GM23248 (cell line): Measurements from ENCODE around the gene POU3F2. TPM values are rescaled to one million over a fixed set of nuclear protein-coding genes. Genes with fewer than 3 reads are reported as not detected.

Source experiments
- DNase-seq: peaks from one replicate; pipeline ENCODE4 v3.0.0-alpha.2; 2015
- H2AFZ ChIP-seq: fragments of 200-600 bp; sonication (generic); 2 replicates; pipeline ENCODE4 v1.6.1; 2016; ENCODE audit warnings: antibody characterized with exemption
- H3F3A ChIP-seq: fragments of 200-600 bp; sonication (generic); 2 replicates; pipeline ENCODE4 v1.6.1; 2016; ENCODE audit warnings: mild to moderate bottlenecking, antibody characterized with exemption, mixed run types; ENCODE audit not compliant: insufficient read depth
- H3K27ac ChIP-seq: fragments of 200-600 bp; sonication (generic); 2 replicates; pipeline ENCODE4 v1.5.1; 2016; ENCODE audit warnings: mild to moderate bottlenecking
- H3K27me3 ChIP-seq: fragments of 200-600 bp; sonication (generic); replicated peaks from 2 replicates; pipeline ENCODE4 v1.6.1; 2016; ENCODE audit warnings: mild to moderate bottlenecking; ENCODE audit not compliant: insufficient read depth
- H3K36me3 ChIP-seq: fragments of 200-600 bp; sonication (generic); 2 replicates; pipeline ENCODE4 v1.6.1; 2016; ENCODE audit warnings: low read depth, mild to moderate bottlenecking
- H3K4me1 ChIP-seq: fragments of 200-600 bp; sonication (generic); 2 replicates; pipeline ENCODE4 v1.6.1; 2016; ENCODE audit warnings: mild to moderate bottlenecking; ENCODE audit not compliant: insufficient read depth
- H3K4me2 ChIP-seq: fragments of 200-600 bp; sonication (generic); one replicate; pipeline ENCODE4 v1.6.1; 2016; ENCODE audit warnings: mild to moderate bottlenecking; ENCODE audit not compliant: unreplicated experiment
- H3K4me3 ChIP-seq: fragments of 200-600 bp; sonication (generic); 2 replicates; pipeline ENCODE4 v1.5.1; 2016; ENCODE audit warnings: mild to moderate bottlenecking
- H3K79me2 ChIP-seq: fragments of 200-600 bp; sonication (generic); 2 replicates; pipeline ENCODE4 v1.6.1; 2016; ENCODE audit warnings: mild to moderate bottlenecking; ENCODE audit not compliant: insufficient read depth
- H3K9ac ChIP-seq: fragments of 200-600 bp; sonication (generic); 2 replicates; pipeline ENCODE4 v1.6.1; 2016; ENCODE audit warnings: mild to moderate bottlenecking
- H3K9me2 ChIP-seq: fragments of 200-600 bp; sonication (generic); 2 replicates; pipeline ENCODE4 v1.6.1; 2016; ENCODE audit warnings: mixed run types, mild to moderate bottlenecking, moderate library complexity; ENCODE audit not compliant: insufficient read depth
- H3K9me3 ChIP-seq: fragments of 200-600 bp; sonication (generic); one replicate; pipeline ENCODE4 v1.6.1; 2017; ENCODE audit warnings: low read depth
- H4K20me1 ChIP-seq: fragments of 200-600 bp; sonication (generic); 2 replicates; pipeline ENCODE4 v1.6.0; 2016; ENCODE audit not compliant: insufficient read depth
- EZH2 ChIP-seq: fragments of 200-600 bp; sonication (generic); IDR thresholded peaks from 2 replicates; pipeline ENCODE4 v1.6.1; 2018; ENCODE audit warnings: antibody characterized with exemption, mild to moderate bottlenecking; ENCODE audit not compliant: insufficient read depth, poor library complexity, severe bottlenecking
- EZH2phosphoT487 ChIP-seq: fragments of 200-600 bp; sonication (generic); IDR thresholded peaks from 2 replicates; pipeline ENCODE4 v1.6.1; 2018; ENCODE audit warnings: antibody characterized with exemption, moderate library complexity, mild to moderate bottlenecking, low read depth; ENCODE audit not compliant: insufficient read depth
- WGBS, 2 experiments: methylation state at CpG; one replicate each; pipeline ENCODE4 v1.1.6; 2015 to 2017; ENCODE audit warnings: low lambda C conversion rate in 2 of 2, low coverage in 1 of 2; ENCODE audit errors: missing lambda C conversion rate in 2 of 2; 5-methylcytosine and 5-hydroxymethylcytosine counted together
- in situ Hi-C: fragments of 300-500 bp; cut with MboI; formaldehyde crosslinking; loops from 2 replicates; pipeline ENCODE4 v1.15.0; 2020
- polyA plus RNA-seq: library from polyadenylated mRNA; unstranded; fragments of >200 nt; fragmentation: Nextera tagmentation; extraction: Ambion mirVana; gene quantifications from 2 replicates; pipeline ENCODE4 v1.2.1, GENCODE V29; 2016
- total RNA-seq: library from RNA; depleted of rRNA; stranded (reverse); fragments of >200 nt; shearing (Covaris generic); gene quantifications from 2 replicates; pipeline ENCODE4 v1.2.3, GENCODE V29; 2014; rRNA removed

Gene POU3F2
- total and polyA plus RNA-seq, 2 experiments from 2014 or later = 0.05 TPM; not detected in 1

- 70 to 75% methylated on average over 2 of the region's 2 CpGs for WGBS, 2 experiments
- Histone ChIP-seq H3K79me2 (no peaks in the 10 kb centered on the region), H3K9me3 (no peaks in the 10 kb centered on the region), H4K20me1 (no peaks in the 10 kb centered on the region), H3K4me2 (no peak overlapping the region), H3K9me2 (no peaks in the 10 kb centered on the region), H3K27ac (no peak overlapping the region), H3K27me3 (no peaks in the 10 kb centered on the region), H3F3A (no peaks in the 10 kb centered on the region), H3K36me3 (0 out of 2 replicates have a peak, but pooled peaks cover 10% of the 10 kb centered on the region), H2AFZ (no peak overlapping the region), H3K9ac (no peak overlapping the region), H3K4me1 (no peaks in the 10 kb centered on the region), H3K4me3 (no peak overlapping the region)
- no peak for DNase-seq
- in situ Hi-C loops = no loop called here
- TF ChIP-seq EZH2phosphoT487 = no peak
- no peak for TF ChIP-seq EZH2
Measured at GRCh38 chr6:98875375-98875774, 41.0 kb downstream of the POU3F2 start.

GRCh38 chr6:98877250-98877649, 42.9 kb downstream of the POU3F2 start:
- no peaks in the 10 kb centered on the region for H3K79me2 ChIP-seq
- H3K36me3 ChIP-seq = 0 out of 2 replicates have a peak, but pooled peaks cover 3% of the 10 kb centered on the region
- H3K9me2 ChIP-seq = no peaks in the 10 kb centered on the region
- H3K9me3 ChIP-seq = no peaks in the 10 kb centered on the region
- no peaks in the 10 kb centered on the region for H4K20me1 ChIP-seq
- no peak for TF ChIP-seq EZH2
- no peak for TF ChIP-seq EZH2phosphoT487
- H3K4me3 ChIP-seq = no peak overlapping the region
- H3F3A ChIP-seq = no peaks in the 10 kb centered on the region
- WGBS, 2 experiments = no CpG with 5 or more reads among the region's 1 CpG
- H2AFZ ChIP-seq = no peak overlapping the region
- no peak overlapping the region for H3K9ac ChIP-seq
- no peaks in the 10 kb centered on the region for H3K4me1 ChIP-seq
- H3K27me3 ChIP-seq = no peaks in the 10 kb centered on the region
- DNase-seq = no peak
- no peak overlapping the region for H3K4me2 ChIP-seq
- in situ Hi-C loops = no loop called here
- H3K27ac ChIP-seq = no peak overlapping the region

DNA sequence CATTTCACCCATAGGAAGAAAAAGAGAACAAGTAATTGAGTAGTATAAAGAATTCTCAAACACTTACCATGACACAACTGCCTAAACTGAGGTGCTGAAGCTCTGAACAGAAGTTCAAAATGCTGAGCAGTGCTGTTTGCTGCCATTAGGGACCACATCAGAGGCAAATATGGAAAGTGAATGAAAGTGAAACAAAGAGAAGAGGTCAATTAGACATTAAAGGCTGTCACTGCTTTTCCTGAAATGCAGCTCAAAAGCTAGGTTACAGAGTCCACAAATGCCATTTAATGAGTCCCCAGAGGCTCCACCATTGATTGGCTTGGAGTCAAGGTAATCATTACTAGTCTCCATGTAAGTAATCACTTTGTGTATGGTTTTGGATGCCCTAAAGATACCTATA, 46.1 kb downstream of the POU3F2 start:
- Histone ChIP-seq H3K9me3 (no peaks in the 10 kb centered on the region), H2AFZ (no peak overlapping the region), H3K36me3 (no peaks in the 10 kb centered on the region), H3F3A (no peaks in the 10 kb centered on the region), H3K9ac (no peak overlapping the region), H3K9me2 (no peaks in the 10 kb centered on the region), H4K20me1 (no peaks in the 10 kb centered on the region), H3K4me1 (no peaks in the 10 kb centered on the region), H3K4me2 (no peak overlapping the region), H3K79me2 (no peaks in the 10 kb centered on the region), H3K27me3 (no peaks in the 10 kb centered on the region), H3K4me3 (no peak overlapping the region), H3K27ac (no peak overlapping the region)
- in situ Hi-C loops = no loop called here
- no peak for TF ChIP-seq EZH2
- no peak for TF ChIP-seq EZH2phosphoT487
- DNase-seq = no peak

- Histone ChIP-seq H4K20me1 (no peaks in the 10 kb centered on the region), H3K27me3 (no peaks in the 10 kb centered on the region), H3K36me3 (0 out of 2 replicates have a peak, but pooled peaks cover 6% of the 10 kb centered on the region), H3K9ac (no peak overlapping the region), H3K4me3 (no peak overlapping the region), H2AFZ (no peak overlapping the region), H3K4me1 (no peaks in the 10 kb centered on the region), H3K9me3 (no peaks in the 10 kb centered on the region), H3K79me2 (no peaks in the 10 kb centered on the region), H3K4me2 (no peak overlapping the region), H3K27ac (no peak overlapping the region), H3K9me2 (no peaks in the 10 kb centered on the region), H3F3A (no peaks in the 10 kb centered on the region)
- TF ChIP-seq EZH2phosphoT487 = no peak
- no peak for TF ChIP-seq EZH2
- DNase-seq = no peak
- WGBS, 2 experiments = 96 to 100% methylated on average over 3 of the region's 3 CpGs
- in situ Hi-C loops = no loop called here
Measured at GRCh38 chr6:98885330-98885729, 51.0 kb downstream of the POU3F2 start.

DNA sequence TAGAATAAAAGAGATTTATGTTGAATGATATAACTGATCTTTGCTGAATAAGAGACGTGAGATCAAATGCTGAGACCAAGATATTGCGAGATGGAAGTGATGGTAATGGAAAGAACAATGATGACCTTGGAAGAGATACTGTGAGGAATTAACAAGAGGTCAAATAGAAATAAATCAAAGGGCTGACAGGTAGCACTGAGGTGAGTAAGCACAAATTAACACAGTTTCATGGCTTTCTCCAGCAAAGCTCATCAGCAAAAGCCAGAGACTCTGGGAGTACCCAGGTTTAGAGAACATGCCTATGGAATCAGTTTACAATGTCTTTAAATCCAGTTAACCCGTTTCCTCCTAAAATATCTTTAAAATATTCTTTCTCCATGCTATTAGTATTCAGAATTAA, 53.3 kb downstream of the POU3F2 start:
- no peak for DNase-seq
- H3K4me3 ChIP-seq = no peak overlapping the region
- WGBS, 2 experiments = 93 to 100% methylated on average over 3 of the region's 3 CpGs
- no peaks in the 10 kb centered on the region for H4K20me1 ChIP-seq
- no peak overlapping the region for H3K27ac ChIP-seq
- H3K79me2 ChIP-seq = no peaks in the 10 kb centered on the region
- in situ Hi-C loops = no loop called here
- H3K36me3 ChIP-seq = 0 out of 2 replicates have a peak, but pooled peaks cover 6% of the 10 kb centered on the region
- TF ChIP-seq EZH2phosphoT487 (no peak), EZH2 (no peak)
- no peaks in the 10 kb centered on the region for H3K27me3 ChIP-seq
- no peak overlapping the region for H3K4me2 ChIP-seq
- no peaks in the 10 kb centered on the region for H3K4me1 ChIP-seq
- no peaks in the 10 kb centered on the region for H3F3A ChIP-seq
- no peaks in the 10 kb centered on the region for H3K9me3 ChIP-seq
- H3K9me2 ChIP-seq = no peaks in the 10 kb centered on the region
- H2AFZ ChIP-seq = no peak overlapping the region
- H3K9ac ChIP-seq = no peak overlapping the region

Other genes with a start within 250 kb of the POU3F2 start
- gene FBXL4, start 113.4 kb downstream of the POU3F2 start, total RNA-seq = 15.1 and 22.6 TPM in 2 replicates
- 11.3 and 11.7 TPM in 2 replicates for gene FBXL4, start 113.4 kb downstream of the POU3F2 start, polyA plus RNA-seq